K562 (cell line): Measurements from ENCODE around the gene RGS3. TPM values are rescaled to one million over a fixed set of nuclear protein-coding genes. Genes with fewer than 3 reads are reported as not detected.

Experiments used
- ATAC-seq: fragments of 200-7000 bp; cut with Tn5 transposase; 3 replicates; pipeline ENCODE4 v1.9.1; 2020; ENCODE audit warnings: moderate library complexity
- BruUV-seq: library from RNA; stranded (reverse); fragments of 400-500 nt; replicated peaks from 2 replicates; lab custom pipeline; 2021; lab: Mats Ljungman, UMichigan
- CTCF ChIA-PET: fragments of 300-600 bp; formaldehyde crosslinking; extraction: SDS; loops from one replicate; lab custom pipeline; 2021; ENCODE audit warnings: low intra/inter-chr PET ratio; lab: Yijun Ruan, JAX
- POLR2A ChIA-PET: fragments of 300-600, 350-650 bp; sonication (Branson Sonifier 250); formaldehyde crosslinking; extraction: SDS; loops from one replicate; lab custom pipeline; 2021; ENCODE audit warnings: antibody characterized with exemption, inconsistent platforms; lab: Yijun Ruan, JAX
- DNase-seq, 4 experiments: peaks; one replicate each; pipeline versions ENCODE4 v3.0.0 to v3.0.0-alpha.2; 2011 to 2018; ENCODE audit warnings: low spot score in 3 of 4, mixed read lengths in 3 of 4; ENCODE audit errors: extremely low read depth in 1 of 4
- FAIRE-seq: peaks from 2 replicates; lab custom pipeline; 2011; peaks lifted over from hg19 to GRCh38; lab: Jason Lieb, UNC
- H2AFZ ChIP-seq: 2 replicates; pipeline ENCODE4 v1.6.0; 2011; ENCODE audit warnings: low read depth, low read length, control low read depth, inconsistent platforms
- H3K27ac ChIP-seq: fragments of 200-600 bp; 3 replicates; pipeline ENCODE4 v1.8.0; 2011; ENCODE audit warnings: low read depth, mild to moderate bottlenecking, control low read depth, inconsistent platforms, low read length, moderate library complexity, mixed read lengths; ENCODE audit errors: extremely low read depth
- H3K27me3 ChIP-seq, 2 experiments: fragments of 300-600 bp in 1 of 2; 2 replicates in 1 of 2; 3 replicates in 1 of 2; pipeline versions ENCODE4 v1.6.0 to v1.8.0; 2011; ENCODE audit warnings: inconsistent platforms in 2 of 2, low read length in 2 of 2, mild to moderate bottlenecking in 1 of 2, mixed read lengths in 1 of 2, moderate library complexity in 1 of 2; ENCODE audit not compliant: control insufficient read depth in 2 of 2, insufficient read depth in 2 of 2
- H3K36me3 ChIP-seq: fragments of 300-600 bp; 3 replicates; pipeline ENCODE4 v1.8.0; 2011; ENCODE audit warnings: mild to moderate bottlenecking, low read length, inconsistent platforms; ENCODE audit not compliant: control insufficient read depth, insufficient read depth
- H3K4me1 ChIP-seq, 2 experiments: fragments of 200-600 bp in 1 of 2; replicated peaks in 1 of 2; 2 replicates in 1 of 2; 3 replicates in 1 of 2; pipeline versions ENCODE4 v1.5.1 to v1.8.0; 2011; ENCODE audit warnings: inconsistent platforms in 2 of 2, low read length in 2 of 2, mild to moderate bottlenecking in 1 of 2, mixed read lengths in 1 of 2, moderate library complexity in 1 of 2; ENCODE audit not compliant: control insufficient read depth in 2 of 2, insufficient read depth in 2 of 2
- H3K4me2 ChIP-seq: 2 replicates; pipeline ENCODE4 v1.6.1; 2011; ENCODE audit warnings: low read length, control low read depth, inconsistent platforms, mixed read lengths; ENCODE audit not compliant: insufficient read depth
- H3K4me3 ChIP-seq: fragments of 200-600 bp; sonication (generic), shearing (Covaris generic); 2 replicates; pipeline ENCODE4 v1.5.1; 2016; ENCODE audit warnings: control low read depth, inconsistent platforms
- H3K79me2 ChIP-seq: fragments of 200-600 bp; 3 replicates; pipeline ENCODE4 v1.8.0; 2011; ENCODE audit warnings: low read length, inconsistent platforms; ENCODE audit not compliant: control insufficient read depth, insufficient read depth
- H3K9ac ChIP-seq, 2 experiments: 2 replicates each; pipeline versions ENCODE4 v1.6.0 to v1.6.1; 2011; ENCODE audit warnings: low read depth in 2 of 2, low read length in 2 of 2, control low read depth in 1 of 2, inconsistent platforms in 1 of 2, mild to moderate bottlenecking in 1 of 2, mixed read lengths in 1 of 2; ENCODE audit not compliant: insufficient read depth in 1 of 2
- H3K9me1 ChIP-seq: one replicate; pipeline ENCODE4 v1.6.0; 2011; ENCODE audit warnings: inconsistent platforms, mild to moderate bottlenecking, low read length, moderate library complexity; ENCODE audit not compliant: control insufficient read depth, insufficient read depth
- H3K9me3 ChIP-seq: replicated peaks from 2 replicates; pipeline ENCODE4 v1.5.1; 2011; ENCODE audit warnings: low read depth, low read length, inconsistent platforms; ENCODE audit not compliant: control insufficient read depth, insufficient read depth
- H4K20me1 ChIP-seq: replicated peaks from 2 replicates; pipeline ENCODE4 v1.6.1; 2011; ENCODE audit warnings: low read length, inconsistent platforms, mixed read lengths; ENCODE audit not compliant: control insufficient read depth, insufficient read depth
- ESRRA ChIP-seq: fragments of 450-650 bp; IDR thresholded peaks from 2 replicates; pipeline ENCODE4 v1.6.1; 2014; ENCODE audit warnings: low read depth, mild to moderate bottlenecking, moderate library complexity, borderline replicate concordance
- ILK ChIP-seq: fragments of 450-650 bp; IDR thresholded peaks from 2 replicates; pipeline ENCODE4 v1.6.1; 2016; ENCODE audit warnings: missing genetic modification characterization, low read depth, mild to moderate bottlenecking, missing compliant biosample characterization, moderate library complexity, borderline replicate concordance
- JUN ChIP-seq, 2 experiments: sonication (generic) in 1 of 2; formaldehyde crosslinking in 1 of 2; IDR thresholded peaks; 2 replicates each; pipeline versions ENCODE4 v1.6.1 to v1.8.0; 2012 to 2022; ENCODE audit warnings: borderline replicate concordance in 2 of 2, mild to moderate bottlenecking in 2 of 2, improper control_type of control experiment in 1 of 2, low read depth in 1 of 2, low read length in 1 of 2, missing genetic modification reagents in 1 of 2
- MAFK ChIP-seq: IDR thresholded peaks from 2 replicates; pipeline ENCODE4 v1.6.1; 2011; ENCODE audit warnings: low read length, improper control_type of control experiment
- NCOA2 ChIP-seq, 2 experiments: fragments of 450-650 bp; IDR thresholded peaks; 2 replicates each; pipeline ENCODE4 v1.6.1; 2018; ENCODE audit warnings: mild to moderate bottlenecking in 2 of 2, moderate library complexity in 1 of 2; ENCODE audit not compliant: partially characterized antibody in 2 of 2
- NR1H2 ChIP-seq: sonication (generic); formaldehyde crosslinking; IDR thresholded peaks from 2 replicates; pipeline ENCODE4 v1.4.0; 2020; ENCODE audit warnings: mild to moderate bottlenecking, missing genetic modification reagents
- RBM15 ChIP-seq: fragments of 200-400 bp; formaldehyde crosslinking; IDR thresholded peaks from 2 replicates; pipeline ENCODE4 v1.6.1; 2018; ENCODE audit warnings: mild to moderate bottlenecking, low read length, moderate library complexity; ENCODE audit not compliant: insufficient read depth
- SMAD3 ChIP-seq: fragments of 450-650 bp; formaldehyde crosslinking; conservative IDR thresholded peaks from 2 replicates; pipeline ENCODE4 v1.4.0; 2020; ENCODE audit warnings: mild to moderate bottlenecking
- ZBED1 ChIP-seq: IDR thresholded peaks from 2 replicates; pipeline ENCODE4 v1.6.1; 2014
- ZNF239 ChIP-seq: fragments of 250-450 bp; sonication (Bioruptor Pico); IDR thresholded peaks from 2 replicates; pipeline ENCODE4 v1.4.0; 2020; ENCODE audit warnings: mild to moderate bottlenecking
- ZNF311 ChIP-seq: fragments of 250-450 bp; sonication (Bioruptor Pico); IDR thresholded peaks from 2 replicates; pipeline ENCODE4 v1.4.0; 2020; ENCODE audit warnings: mild to moderate bottlenecking, moderate library complexity
- WGBS: fragments of 100-300 bp; shearing (Covaris generic); methylation state at CpG from one replicate; pipeline ENCODE4 v1.1.6; 2016; ENCODE audit warnings: low coverage, mixed read lengths; ENCODE audit not compliant: insufficient coverage; ENCODE audit errors: missing lambda C conversion rate; 5-methylcytosine and 5-hydroxymethylcytosine counted together
- in situ Hi-C: fragments of 300-500 bp; cut with MboI; formaldehyde crosslinking; loops from 4 replicates; pipeline ENCODE4 v1.15.0; 2018; ENCODE audit warnings: inconsistent platforms, mixed read lengths
- intact Hi-C: fragments of 100-400 bp; cut with micrococcal nuclease; formaldehyde crosslinking; loops from 2 replicates; pipeline ENCODE4 v1.14.2; 2022
- polyA plus RNA-seq, 8 experiments: library from polyadenylated mRNA; depleted of rRNA in 4 of 8; stranded (reverse) in 5 of 8; unstranded in 3 of 8; fragments of >200 nt; fragmentation: Nextera tagmentation in 2 of 8; fragmentation: Illumina TruSeq in 1 of 8; extraction: Ambion mirVana in 2 of 8; extraction: Trizol in 1 of 8; gene quantifications; 2 replicates each; pipeline versions ENCODE4 v1.2.1 to v1.2.3, GENCODE V29; 2011 to 2014; ENCODE audit warnings: inconsistent platforms in 1 of 8, missing spikeins in 1 of 8
- total RNA-seq, 7 experiments: library from RNA; depleted of rRNA in 6 of 7; stranded (reverse); fragments of >200 nt in 6 of 7; fragmentation: Illumina TruSeq in 2 of 7; extraction: Trizol in 2 of 7; gene quantifications; 2 replicates each; pipeline versions ENCODE4 v1.2.1 to v1.2.3, GENCODE V29; 2011 to 2021; ENCODE audit warnings: low replicate concordance in 1 of 7
- TF ChIP-seq, protein P1 (sequence below): fragments of 450-650 bp; IDR thresholded peaks from 2 replicates; pipeline ENCODE4 v1.6.1; 2018; ENCODE audit not compliant: partially characterized antibody
- TF ChIP-seq, protein P2 (sequence below), 2 experiments: IDR thresholded peaks in 1 of 2; conservative IDR thresholded peaks in 1 of 2; 2 replicates each; pipeline ENCODE4 v1.6.1; 2016; ENCODE audit warnings: low read depth in 2 of 2, mild to moderate bottlenecking in 1 of 2, missing compliant biosample characterization in 1 of 2, missing genetic modification characterization in 1 of 2, moderate library complexity in 1 of 2

Gene RGS3
- total and polyA plus RNA-seq, 9 of the 15 experiments (the other 6 are each of a cell fraction or from before 2014, with no cell fraction given): 0.08 to 2.9 (median 0.95) TPM

DNA sequence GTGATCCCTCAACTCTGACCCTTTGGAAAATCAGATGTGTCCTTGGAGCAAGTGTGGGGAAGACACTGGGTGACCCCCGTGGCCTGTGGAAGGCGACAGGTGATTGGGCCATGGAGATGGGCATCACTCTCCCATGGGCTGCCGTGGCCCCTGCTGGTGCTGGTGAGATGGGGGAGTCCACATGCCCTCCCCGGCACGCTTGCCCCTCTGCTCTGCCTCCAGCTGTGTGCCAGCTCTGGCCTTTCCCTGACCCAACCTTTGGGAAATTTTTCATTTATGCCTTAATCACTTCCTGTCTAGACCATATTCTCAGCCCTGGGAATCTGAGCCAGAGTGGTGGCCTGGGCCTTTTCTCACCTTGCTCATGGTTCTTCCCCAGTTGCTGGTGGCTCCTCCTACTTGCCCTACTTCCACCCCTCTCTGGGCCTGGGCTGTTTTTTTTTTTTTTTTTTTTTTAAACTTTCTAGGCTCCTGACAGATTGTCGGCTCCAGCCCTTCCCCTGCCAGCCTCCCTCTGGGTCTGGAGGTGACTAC, 56.6 kb downstream of the RGS3 start (continued):
- TF ChIP-seq, protein P1, sequence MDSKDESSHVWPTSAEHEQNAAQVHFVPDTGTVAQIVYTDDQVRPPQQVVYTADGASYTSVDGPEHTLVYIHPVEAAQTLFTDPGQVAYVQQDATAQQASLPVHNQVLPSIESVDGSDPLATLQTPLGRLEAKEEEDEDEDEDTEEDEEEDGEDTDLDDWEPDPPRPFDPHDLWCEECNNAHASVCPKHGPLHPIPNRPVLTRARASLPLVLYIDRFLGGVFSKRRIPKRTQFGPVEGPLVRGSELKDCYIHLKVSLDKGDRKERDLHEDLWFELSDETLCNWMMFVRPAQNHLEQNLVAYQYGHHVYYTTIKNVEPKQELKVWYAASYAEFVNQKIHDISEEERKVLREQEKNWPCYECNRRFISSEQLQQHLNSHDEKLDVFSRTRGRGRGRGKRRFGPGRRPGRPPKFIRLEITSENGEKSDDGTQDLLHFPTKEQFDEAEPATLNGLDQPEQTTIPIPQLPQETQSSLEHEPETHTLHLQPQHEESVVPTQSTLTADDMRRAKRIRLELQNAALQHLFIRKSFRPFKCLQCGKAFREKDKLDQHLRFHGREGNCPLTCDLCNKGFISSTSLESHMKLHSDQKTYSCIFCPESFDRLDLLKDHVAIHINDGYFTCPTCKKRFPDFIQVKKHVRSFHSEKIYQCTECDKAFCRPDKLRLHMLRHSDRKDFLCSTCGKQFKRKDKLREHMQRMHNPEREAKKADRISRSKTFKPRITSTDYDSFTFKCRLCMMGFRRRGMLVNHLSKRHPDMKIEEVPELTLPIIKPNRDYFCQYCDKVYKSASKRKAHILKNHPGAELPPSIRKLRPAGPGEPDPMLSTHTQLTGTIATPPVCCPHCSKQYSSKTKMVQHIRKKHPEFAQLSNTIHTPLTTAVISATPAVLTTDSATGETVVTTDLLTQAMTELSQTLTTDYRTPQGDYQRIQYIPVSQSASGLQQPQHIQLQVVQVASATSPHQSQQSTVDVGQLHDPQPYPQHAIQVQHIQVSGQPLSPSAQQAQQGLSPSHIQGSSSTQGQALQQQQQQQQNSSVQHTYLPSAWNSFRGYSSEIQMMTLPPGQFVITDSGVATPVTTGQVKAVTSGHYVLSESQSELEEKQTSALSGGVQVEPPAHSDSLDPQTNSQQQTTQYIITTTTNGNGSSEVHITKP: peak; percentile 27

DNA sequence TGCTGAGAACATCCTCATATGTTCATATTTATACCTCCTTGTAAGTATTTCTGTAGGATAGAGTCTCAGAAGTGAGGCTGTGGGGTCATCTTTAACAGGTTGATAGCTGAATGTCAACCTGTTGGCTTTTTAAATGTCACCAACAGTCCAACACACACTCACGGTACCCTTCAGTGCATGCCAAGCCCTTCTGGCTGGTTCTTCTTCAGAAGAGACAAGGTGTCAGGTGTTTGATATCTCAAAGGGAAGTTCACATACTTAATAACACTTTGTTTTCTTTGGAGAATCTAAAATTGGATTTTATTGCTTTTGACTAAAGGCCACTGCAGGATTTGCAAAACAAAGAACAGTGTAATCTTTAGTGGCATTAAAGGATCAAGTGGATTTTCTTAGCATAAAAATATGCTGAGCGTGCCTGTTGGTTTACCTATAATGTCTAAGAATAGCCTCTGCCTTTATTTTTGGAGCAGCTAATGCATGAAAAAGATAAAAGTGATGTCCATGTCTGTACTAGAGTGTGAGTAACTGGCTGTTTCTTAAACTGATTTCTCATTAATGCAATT, 58.2 kb downstream of the RGS3 start:
- Histone ChIP-seq H3K4me1 (peaks cover 0 to 6% of the 10 kb centered on the region in 2 experiments; a peak in 2 of 5 replicates), H3K9me1 (no peaks in the 10 kb centered on the region), H2AFZ (no peak overlapping the region), H3K36me3 (no peaks in the 10 kb centered on the region), H3K27ac (no peak overlapping the region), H3K27me3 (peaks cover 25 to 66% of the 10 kb centered on the region in 2 experiments), H3K4me2 (no peak overlapping the region), H3K9me3 (no peaks in the 10 kb centered on the region), H3K4me3 (no peak overlapping the region), H3K9ac (no peak overlapping the region), H4K20me1 (no peaks in the 10 kb centered on the region; the same call in 1 of the 2 replicates), H3K79me2 (no peaks in the 10 kb centered on the region)
- POLR2A ChIA-PET: interaction anchor here (0.7 kb wide), 1 partner anchor 9 kb away, joined by 3 read pairs; no protein-coding TSS in a partner anchor
- DNase-seq: no peak
- intact Hi-C loops (loop anchor here (5.0 kb wide), 1 partner anchor 51 kb away; no protein-coding TSS in a partner anchor), in situ Hi-C loops (no loop called here)
- BruUV-seq: no TSS peak
- WGBS: 0% methylated on average over 2 of the region's 2 CpGs
- ATAC-seq: no peak
- FAIRE-seq: no peak
- CTCF ChIA-PET: no interaction called here
- TF ChIP-seq NR1H2 (no peak), ILK (tag) (no peak), NCOA2 (IDR thresholded peaks at IDR 0.05; ENCODE audit: partially characterized antibody in 2 of 2) (no peak), ZNF239 (no peak), ESRRA (no peak), MAFK (no peak), RBM15 (no peak), ZNF311 (no peak), SMAD3 (CRISPR knock-in tag) (no peak), JUN (IDR thresholded peaks at IDR 0.05; ENCODE audit: borderline replicate concordance, low read depth, low read length) (no peak), JUN (CRISPR knock-in tag; IDR thresholded peaks at IDR 0.05; ENCODE audit: borderline replicate concordance) (no peak), ZBED1 (no peak)
- TF ChIP-seq, protein P2, sequence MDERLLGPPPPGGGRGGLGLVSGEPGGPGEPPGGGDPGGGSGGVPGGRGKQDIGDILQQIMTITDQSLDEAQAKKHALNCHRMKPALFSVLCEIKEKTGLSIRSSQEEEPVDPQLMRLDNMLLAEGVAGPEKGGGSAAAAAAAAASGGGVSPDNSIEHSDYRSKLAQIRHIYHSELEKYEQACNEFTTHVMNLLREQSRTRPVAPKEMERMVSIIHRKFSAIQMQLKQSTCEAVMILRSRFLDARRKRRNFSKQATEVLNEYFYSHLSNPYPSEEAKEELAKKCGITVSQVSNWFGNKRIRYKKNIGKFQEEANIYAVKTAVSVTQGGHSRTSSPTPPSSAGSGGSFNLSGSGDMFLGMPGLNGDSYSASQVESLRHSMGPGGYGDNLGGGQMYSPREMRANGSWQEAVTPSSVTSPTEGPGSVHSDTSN (CRISPR knock-in tag; IDR thresholded peaks at IDR 0.05; ENCODE audit: low read depth): no peak
- TF ChIP-seq, protein P2 (tag; conservative IDR thresholded peaks at IDR 0.05; ENCODE audit: low read depth): no peak
